HG02973 (cell line): ENCODE measurements around the gene RALGDS.
"Not testable (repeated sequence)": the region's sequence is repeated elsewhere in the genome, so short reads cannot be mapped to it uniquely, and the experiment has no call there.

ENCODE experiments used
- ATAC-seq: cut with Tn5 transposase; IDR thresholded peaks from one replicate; pipeline ENCODE4 v1.9.1; 2021; ENCODE audit warnings: moderate library complexity; ENCODE audit not compliant: unreplicated experiment

The RALGDS gene

GRCh38 chr9:133094351-133094750 lies 26.7 kb downstream of the RALGDS start:
- ATAC-seq, result not testable (repeated sequence)

GRCh38 chr9:133090752-133091385 lies 30.2 kb downstream of the RALGDS start:
- no peak for ATAC-seq

- no peak for ATAC-seq
Measured at GRCh38 chr9:133090187-133090586, 30.9 kb downstream of the RALGDS start.

GRCh38 chr9:133089271-133089671 lies 31.8 kb downstream of the RALGDS start:
- ATAC-seq, result no peak

GRCh38 chr9:133088756-133089155 lies 32.3 kb downstream of the RALGDS start:
- no peak for ATAC-seq

GRCh38 chr9:133088146-133088750 lies 32.8 kb downstream of the RALGDS start:
- ATAC-seq, result no peak

- ATAC-seq, result no peak
Measured at GRCh38 chr9:133087429-133088145, 33.5 kb downstream of the RALGDS start.

GRCh38 chr9:133086894-133087293 lies 34.1 kb downstream of the RALGDS start:
- ATAC-seq, result no peak

- ATAC-seq, result not testable (repeated sequence)
Measured at GRCh38 chr9:133086212-133086860, 34.7 kb downstream of the RALGDS start.

GRCh38 chr9:133083688-133084087 lies 37.4 kb downstream of the RALGDS start:
- not testable (repeated sequence) for ATAC-seq

- not testable (repeated sequence) for ATAC-seq
Measured at GRCh38 chr9:133081957-133082644, 38.9 kb downstream of the RALGDS start.

GRCh38 chr9:133080786-133081779 lies 40.0 kb downstream of the RALGDS start:
- not testable (repeated sequence) for ATAC-seq

- no peak for ATAC-seq
Measured at GRCh38 chr9:133080161-133080560, 40.9 kb downstream of the RALGDS start.

- ATAC-seq, result no peak
Measured at GRCh38 chr9:133078486-133078885, 42.6 kb downstream of the RALGDS start.

- ATAC-seq, result no peak
Measured at GRCh38 chr9:133076691-133077090, 44.3 kb downstream of the RALGDS start.

GRCh38 chr9:133075925-133076630 lies 45.0 kb downstream of the RALGDS start:
- ATAC-seq, result no peak

GRCh38 chr9:133074111-133074651 lies 46.9 kb downstream of the RALGDS start:
- no peak for ATAC-seq

GRCh38 chr9:133073086-133074014 lies 47.7 kb downstream of the RALGDS start:
- no peak for ATAC-seq
